ENCODE measurements around the gene MTHFS.

DNA sequence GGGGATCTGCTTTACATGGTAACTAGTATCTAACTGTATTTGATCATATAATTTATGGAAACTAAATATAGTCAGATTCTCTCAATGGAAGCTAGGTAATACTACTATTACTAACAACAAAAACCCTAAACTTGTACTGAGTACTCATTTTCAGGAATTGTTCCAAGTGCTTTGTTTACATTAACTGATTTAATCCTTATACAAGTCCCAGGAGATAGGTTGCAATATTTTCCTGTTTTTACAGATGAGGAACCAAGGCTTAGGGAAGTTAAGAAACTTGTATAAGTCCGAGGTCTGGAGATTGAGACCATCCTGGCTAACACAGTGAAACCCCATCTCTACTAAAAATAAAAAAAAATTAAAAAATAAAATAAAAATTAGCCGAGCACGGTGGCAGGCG, 7.5 kb upstream of the MTHFS start:
- TF ChIP-seq EZH2 (IDR thresholded peaks at IDR 0.05; ENCODE audit: borderline replicate concordance, low read depth, low read length, poor library complexity, severe bottlenecking), result no peak
- TF ChIP-seq, protein P1, sequence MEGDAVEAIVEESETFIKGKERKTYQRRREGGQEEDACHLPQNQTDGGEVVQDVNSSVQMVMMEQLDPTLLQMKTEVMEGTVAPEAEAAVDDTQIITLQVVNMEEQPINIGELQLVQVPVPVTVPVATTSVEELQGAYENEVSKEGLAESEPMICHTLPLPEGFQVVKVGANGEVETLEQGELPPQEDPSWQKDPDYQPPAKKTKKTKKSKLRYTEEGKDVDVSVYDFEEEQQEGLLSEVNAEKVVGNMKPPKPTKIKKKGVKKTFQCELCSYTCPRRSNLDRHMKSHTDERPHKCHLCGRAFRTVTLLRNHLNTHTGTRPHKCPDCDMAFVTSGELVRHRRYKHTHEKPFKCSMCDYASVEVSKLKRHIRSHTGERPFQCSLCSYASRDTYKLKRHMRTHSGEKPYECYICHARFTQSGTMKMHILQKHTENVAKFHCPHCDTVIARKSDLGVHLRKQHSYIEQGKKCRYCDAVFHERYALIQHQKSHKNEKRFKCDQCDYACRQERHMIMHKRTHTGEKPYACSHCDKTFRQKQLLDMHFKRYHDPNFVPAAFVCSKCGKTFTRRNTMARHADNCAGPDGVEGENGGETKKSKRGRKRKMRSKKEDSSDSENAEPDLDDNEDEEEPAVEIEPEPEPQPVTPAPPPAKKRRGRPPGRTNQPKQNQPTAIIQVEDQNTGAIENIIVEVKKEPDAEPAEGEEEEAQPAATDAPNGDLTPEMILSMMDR (conservative IDR thresholded peaks at IDR 0.05; ENCODE audit: low read depth, low read length), result no peak

All from A673 (cell line).